Stimulated activated CD4-positive, alpha-beta T cell treated with anti-CD3 and anti-CD28 coated beads, Interleukin-15, amount 100 ng/mL, for 1 hour (primary cell): Measurements from ENCODE around the gene OCLN.
"Not testable (repeated sequence)": the region's sequence is repeated elsewhere in the genome, so short reads cannot be mapped to it uniquely, and the experiment has no call there.

Experiments used
- DNase-seq, 2 donors: peaks; one replicate each; pipeline ENCODE4 v3.0.0-alpha.2; 2020; ENCODE audit warnings: low read depth in 1 of 2, low spot score in 1 of 2

The OCLN gene

GRCh38 chr5:69491027-69491426 is 1.6 kb upstream of the OCLN start:
- no peak for DNase-seq

GRCh38 chr5:69491838-69492390 is 676 bp upstream of the OCLN start:
- no peak for DNase-seq

GRCh38 chr5:69492923-69493395 is 369 bp downstream of the OCLN start:
- peak in 1 of 2 donors; percentile 2 for DNase-seq

GRCh38 chr5:69493396-69494133 is 975 bp downstream of the OCLN start:
- DNase-seq = no peak

GRCh38 chr5:69494452-69494851 is 1.9 kb downstream of the OCLN start:
- no peak for DNase-seq

- DNase-seq = no peak
Observed at GRCh38 chr5:69497006-69497520, 4.5 kb downstream of the OCLN start.

GRCh38 chr5:69498384-69498783 is 5.8 kb downstream of the OCLN start:
- no peak for DNase-seq

- no peak for DNase-seq
Observed at GRCh38 chr5:69502367-69502766, 9.8 kb downstream of the OCLN start.

- no peak for DNase-seq
Observed at GRCh38 chr5:69502767-69503488, 10.3 kb downstream of the OCLN start.

GRCh38 chr5:69504036-69504435 is 11.4 kb downstream of the OCLN start:
- DNase-seq = no peak

GRCh38 chr5:69505306-69505705 is 12.7 kb downstream of the OCLN start:
- DNase-seq = no peak

GRCh38 chr5:69509212-69509611 is 16.6 kb downstream of the OCLN start:
- no peak for DNase-seq

GRCh38 chr5:69510694-69511093 is 18.1 kb downstream of the OCLN start:
- no peak for DNase-seq

GRCh38 chr5:69512740-69513260 is 20.2 kb downstream of the OCLN start:
- no peak for DNase-seq

GRCh38 chr5:69515570-69515969 is 23.0 kb downstream of the OCLN start:
- not testable (repeated sequence) for DNase-seq

GRCh38 chr5:69516769-69517168 is 24.2 kb downstream of the OCLN start:
- no peak for DNase-seq

- no peak for DNase-seq
Observed at GRCh38 chr5:69517763-69518212, 25.2 kb downstream of the OCLN start.

- no peak for DNase-seq
Observed at GRCh38 chr5:69519285-69519684, 26.7 kb downstream of the OCLN start.

GRCh38 chr5:69522035-69522434 is 29.4 kb downstream of the OCLN start:
- DNase-seq = no peak

GRCh38 chr5:69525490-69525889 is 32.9 kb downstream of the OCLN start:
- no peak for DNase-seq

- no peak for DNase-seq
Observed at GRCh38 chr5:69526660-69527059, 34.1 kb downstream of the OCLN start.
